CD14-positive monocyte (primary cell): Measurements from ENCODE around the gene CFAP300. TPM values are rescaled to one million over a fixed set of nuclear protein-coding genes. Genes with fewer than 3 reads are reported as not detected.

Experiments
- DNase-seq, 3 donors: peaks; one replicate each; pipeline ENCODE4 v3.0.0-alpha.2; 2011 to 2022
- H2AFZ ChIP-seq: 2 replicates; pipeline ENCODE4 v1.6.0; 2012; ENCODE audit warnings: mild to moderate bottlenecking, low read depth, low read length, inconsistent platforms; ENCODE audit not compliant: insufficient read depth, poor library complexity, severe bottlenecking
- H3K27ac ChIP-seq, 2 donors: 1 replicate in 1 of 2; 2 replicates in 1 of 2; pipeline ENCODE4 v1.5.1; 2012 to 2013; ENCODE audit warnings: low read length in 2 of 2, control low read depth in 1 of 2, inconsistent platforms in 1 of 2, low read depth in 1 of 2, mild to moderate bottlenecking in 1 of 2
- H3K27me3 ChIP-seq, 2 donors: one replicate each; pipeline versions ENCODE4 v1.6.0 to v1.6.1; 2011 to 2013; ENCODE audit warnings: low read length in 2 of 2; ENCODE audit not compliant: control insufficient read depth in 2 of 2, insufficient read depth in 2 of 2
- H3K36me3 ChIP-seq, 2 donors: replicated peaks in 1 of 2; 1 replicate in 1 of 2; 2 replicates in 1 of 2; pipeline versions ENCODE4 v1.5.1 to v1.6.1; 2012 to 2013; ENCODE audit warnings: low read length in 2 of 2, control low read depth in 1 of 2, inconsistent platforms in 1 of 2, mild to moderate bottlenecking in 1 of 2; ENCODE audit not compliant: insufficient read depth in 2 of 2, control insufficient read depth in 1 of 2
- H3K4me1 ChIP-seq, 2 donors: 1 replicate in 1 of 2; 2 replicates in 1 of 2; pipeline versions ENCODE4 v1.5.1 to v1.6.1; 2012 to 2013; ENCODE audit warnings: low read length in 2 of 2, control low read depth in 1 of 2, inconsistent platforms in 1 of 2, mild to moderate bottlenecking in 1 of 2, moderate library complexity in 1 of 2; ENCODE audit not compliant: insufficient read depth in 2 of 2, control insufficient read depth in 1 of 2
- H3K4me2 ChIP-seq: replicated peaks from 2 replicates; pipeline ENCODE3; 2012; ENCODE audit warnings: low read length, moderate library complexity, mild to moderate bottlenecking; ENCODE audit not compliant: poor library complexity, severe bottlenecking; ENCODE audit errors: extremely low read depth
- H3K4me3 ChIP-seq, 3 experiments: fragments of 200-600 bp in 1 of 3; sonication (generic) in 1 of 3; replicated peaks in 1 of 3; 1 replicate in 2 of 3; 2 replicates in 1 of 3; pipeline ENCODE4 v1.5.1; 2011 to 2013; ENCODE audit warnings: low read length in 3 of 3, mild to moderate bottlenecking in 3 of 3, control low read depth in 2 of 3, low read depth in 2 of 3, inconsistent platforms in 1 of 3, moderate library complexity in 1 of 3
- H3K79me2 ChIP-seq: 2 replicates; pipeline ENCODE4 v1.6.0; 2012; ENCODE audit warnings: mild to moderate bottlenecking, control low read depth, inconsistent platforms, low read length, moderate library complexity; ENCODE audit not compliant: insufficient read depth
- H3K9ac ChIP-seq: 2 replicates; pipeline ENCODE4 v1.6.0; 2017; ENCODE audit warnings: low read length, mild to moderate bottlenecking; ENCODE audit not compliant: insufficient read depth, poor library complexity, severe bottlenecking
- H3K9me3 ChIP-seq, 2 donors: replicated peaks in 1 of 2; 1 replicate in 1 of 2; 2 replicates in 1 of 2; pipeline versions ENCODE4 v1.5.1 to v1.6.1; 2012 to 2013; ENCODE audit warnings: low read length in 2 of 2, control low read depth in 1 of 2; ENCODE audit not compliant: control insufficient read depth in 1 of 2, insufficient read depth in 1 of 2
- H4K20me1 ChIP-seq: 2 replicates; pipeline ENCODE4 v1.6.0; 2012; ENCODE audit warnings: mild to moderate bottlenecking, low read length, control low read depth, moderate library complexity; ENCODE audit not compliant: insufficient read depth
- H3K27ac Mint-ChIP-seq, 7 donors: one replicate each; pipeline ENCODE4 v1.8.0; 2020; ENCODE audit warnings: mild to moderate bottlenecking in 7 of 7, mixed read lengths in 7 of 7, moderate library complexity in 6 of 7, inconsistent platforms in 2 of 7
- H3K27me3 Mint-ChIP-seq, 3 donors: one replicate each; pipeline ENCODE4 v1.8.0; 2021 to 2022; ENCODE audit warnings: low read depth in 3 of 3, mild to moderate bottlenecking in 3 of 3, mixed read lengths in 3 of 3, moderate library complexity in 3 of 3, inconsistent platforms in 1 of 3
- H3K36me3 Mint-ChIP-seq, 2 donors: one replicate each; pipeline ENCODE4 v1.8.0; 2020; ENCODE audit warnings: mixed read lengths in 2 of 2, inconsistent platforms in 1 of 2, mild to moderate bottlenecking in 1 of 2
- H3K4me1 Mint-ChIP-seq: one replicate; pipeline ENCODE4 v1.8.0; 2020; ENCODE audit warnings: mild to moderate bottlenecking, mixed read lengths
- H3K4me3 Mint-ChIP-seq, 2 donors: one replicate each; pipeline ENCODE4 v1.8.0; 2020; ENCODE audit warnings: mild to moderate bottlenecking in 2 of 2, mixed read lengths in 2 of 2, moderate library complexity in 1 of 2
- H3K9me3 Mint-ChIP-seq, 7 donors: one replicate each; pipeline ENCODE4 v1.8.0; 2020 to 2022; ENCODE audit warnings: mixed read lengths in 7 of 7, mild to moderate bottlenecking in 6 of 7, moderate library complexity in 6 of 7, inconsistent platforms in 2 of 7
- WGBS: methylation state at CpG from one replicate; pipeline ENCODE4 v1.1.5; 2013; ENCODE audit warnings: missing lambda C conversion rate; ENCODE audit not compliant: insufficient coverage; 5-methylcytosine and 5-hydroxymethylcytosine counted together
- intact Hi-C, 2 donors: fragments of 100-400 bp; cut with micrococcal nuclease; formaldehyde crosslinking; loops; one replicate each; pipeline versions ENCODE4 v1.15.0 to v1.15.1; 2023
- polyA plus RNA-seq, 3 donors: library from polyadenylated mRNA; depleted of rRNA in 1 of 3; unstranded in 2 of 3; stranded (reverse) in 1 of 3; fragments of 300-500 nt in 2 of 3; fragments of >200 nt in 1 of 3; fragmentation: Illumina TruSeq in 2 of 3; gene quantifications; 1 replicate in 2 of 3; 2 replicates in 1 of 3; pipeline ENCODE4 v1.2.3, GENCODE V29; 2012 to 2021
- TF ChIP-seq, protein P1 (sequence below): fragments of 200-600 bp; IDR thresholded peaks from one replicate; pipeline ENCODE4 v1.8.0; 2022; ENCODE audit warnings: antibody characterized with exemption, mild to moderate bottlenecking

The CFAP300 gene
- polyA plus RNA-seq, 3 donors, result not detected

DNA sequence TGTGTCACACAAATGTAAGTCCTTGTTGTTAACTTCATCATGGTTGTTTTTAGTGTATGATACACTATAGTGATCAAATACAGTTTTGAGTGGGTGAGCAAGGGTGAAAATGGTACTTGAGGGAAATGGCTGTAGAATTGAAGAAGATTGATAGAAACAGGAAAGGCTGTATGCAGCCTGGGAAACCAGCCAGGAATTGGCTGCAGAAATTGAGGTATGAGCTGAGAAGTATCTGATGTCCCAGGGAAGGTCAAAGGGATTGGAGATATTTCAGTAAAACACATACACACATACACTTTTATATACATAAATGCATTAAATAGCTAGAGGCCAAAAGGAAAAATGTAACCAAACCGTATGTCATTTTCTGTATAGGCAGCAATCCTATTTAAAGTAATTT lies 49.9 kb downstream of the CFAP300 start:
- H3K4me1 Mint-ChIP-seq, result no peaks in the 10 kb centered on the region
- H3K36me3 Mint-ChIP-seq, result no peaks in the 10 kb centered on the region
- Histone ChIP-seq H3K36me3 (no peaks in the 10 kb centered on the region), H3K79me2 (no peaks in the 10 kb centered on the region), H3K9me3 (no peaks in the 10 kb centered on the region), H3K27ac (no peak overlapping the region), H4K20me1 (no peaks in the 10 kb centered on the region), H2AFZ (no peak overlapping the region), H3K4me3 (no peak overlapping the region), H3K4me1 (no peaks in the 10 kb centered on the region), H3K4me2 (no peak overlapping the region), H3K9ac (no peak overlapping the region), H3K27me3 (peaks cover 18 to 40% of the 10 kb centered on the region in 2 donors)
- intact Hi-C loops, result no loop called here
- no peak overlapping the region for H3K27ac Mint-ChIP-seq
- H3K9me3 Mint-ChIP-seq, result no peaks in the 10 kb centered on the region
- H3K4me3 Mint-ChIP-seq, result peak overlapping the region in 1 of 2 donors; percentile 1
- peaks cover 29 to 75% (median 57%) of the 10 kb centered on the region in 3 donors for H3K27me3 Mint-ChIP-seq
- DNase-seq, result no peak
- WGBS, result no CpG with 5 or more reads among the region's 1 CpG
- TF ChIP-seq, protein P1, sequence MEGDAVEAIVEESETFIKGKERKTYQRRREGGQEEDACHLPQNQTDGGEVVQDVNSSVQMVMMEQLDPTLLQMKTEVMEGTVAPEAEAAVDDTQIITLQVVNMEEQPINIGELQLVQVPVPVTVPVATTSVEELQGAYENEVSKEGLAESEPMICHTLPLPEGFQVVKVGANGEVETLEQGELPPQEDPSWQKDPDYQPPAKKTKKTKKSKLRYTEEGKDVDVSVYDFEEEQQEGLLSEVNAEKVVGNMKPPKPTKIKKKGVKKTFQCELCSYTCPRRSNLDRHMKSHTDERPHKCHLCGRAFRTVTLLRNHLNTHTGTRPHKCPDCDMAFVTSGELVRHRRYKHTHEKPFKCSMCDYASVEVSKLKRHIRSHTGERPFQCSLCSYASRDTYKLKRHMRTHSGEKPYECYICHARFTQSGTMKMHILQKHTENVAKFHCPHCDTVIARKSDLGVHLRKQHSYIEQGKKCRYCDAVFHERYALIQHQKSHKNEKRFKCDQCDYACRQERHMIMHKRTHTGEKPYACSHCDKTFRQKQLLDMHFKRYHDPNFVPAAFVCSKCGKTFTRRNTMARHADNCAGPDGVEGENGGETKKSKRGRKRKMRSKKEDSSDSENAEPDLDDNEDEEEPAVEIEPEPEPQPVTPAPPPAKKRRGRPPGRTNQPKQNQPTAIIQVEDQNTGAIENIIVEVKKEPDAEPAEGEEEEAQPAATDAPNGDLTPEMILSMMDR, result no peak

DNA sequence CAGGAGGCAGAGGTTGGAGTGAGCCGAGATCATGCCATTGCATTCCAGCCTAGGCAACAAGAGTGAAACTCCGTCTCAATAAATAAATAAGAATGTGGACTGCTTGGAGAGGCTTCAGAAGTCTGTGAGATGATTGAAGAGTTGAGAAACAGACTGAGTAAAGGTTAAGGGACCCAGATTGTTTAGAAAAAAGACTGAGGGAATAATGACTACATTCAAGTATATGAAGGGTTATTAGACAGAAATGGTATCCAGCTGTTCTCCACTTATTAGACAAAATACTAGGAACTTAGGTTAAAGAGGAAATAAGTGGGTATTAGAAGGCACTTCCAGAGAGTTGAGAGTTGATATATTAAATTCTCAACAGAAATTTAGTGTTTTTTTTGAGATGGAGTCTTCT lies 52.5 kb downstream of the CFAP300 start:
- no peaks in the 10 kb centered on the region for H3K4me1 ChIP-seq
- no peak overlapping the region for H3K27ac Mint-ChIP-seq
- TF ChIP-seq, protein P1, result no peak
- no peaks in the 10 kb centered on the region for H3K4me1 Mint-ChIP-seq
- H3K27me3 Mint-ChIP-seq, result peaks cover 38 to 71% (median 60%) of the 10 kb centered on the region in 3 donors
- no peak overlapping the region for H3K27ac ChIP-seq
- H3K9ac ChIP-seq, result no peak overlapping the region
- no peak overlapping the region for H3K4me3 ChIP-seq
- no peak for DNase-seq
- no peaks in the 10 kb centered on the region for H3K9me3 Mint-ChIP-seq
- 80% methylated on average over 1 of the region's 2 CpGs for WGBS
- H3K9me3 ChIP-seq, result no peaks in the 10 kb centered on the region
- no peaks in the 10 kb centered on the region for H3K79me2 ChIP-seq
- no peaks in the 10 kb centered on the region for H4K20me1 ChIP-seq
- peaks cover 24 to 40% of the 10 kb centered on the region in 2 donors for H3K27me3 ChIP-seq
- H3K4me2 ChIP-seq, result no peak overlapping the region
- intact Hi-C loops, result no loop called here
- no peak overlapping the region for H2AFZ ChIP-seq
- no peaks in the 10 kb centered on the region for H3K36me3 Mint-ChIP-seq
- peak overlapping the region in 1 of 2 donors; percentile 28 for H3K4me3 Mint-ChIP-seq
- no peaks in the 10 kb centered on the region for H3K36me3 ChIP-seq
